Thymus (tissue), 11 donors: ENCODE data around the gene EPHB3. TPM values are rescaled to one million over a fixed set of nuclear protein-coding genes. Genes with fewer than 3 reads are reported as not detected.

Experiments
- DNase-seq, 9 donors: peaks; one replicate each; pipeline ENCODE4 v3.0.0-alpha.2; 2013; ENCODE audit warnings: low spot score in 9 of 9, low read depth in 6 of 9, missing footprints in 1 of 9
- H3K27ac ChIP-seq, 2 donors: one replicate each; pipeline ENCODE4 v1.5.1; 2013; ENCODE audit warnings: control low read depth in 1 of 2, low read depth in 1 of 2, low read length in 1 of 2, mild to moderate bottlenecking in 1 of 2, moderate library complexity in 1 of 2
- H3K27me3 ChIP-seq, 2 donors: one replicate each; pipeline ENCODE4 v1.5.1; 2013; ENCODE audit warnings: low read length in 1 of 2; ENCODE audit not compliant: control insufficient read depth in 2 of 2, insufficient read depth in 1 of 2
- H3K36me3 ChIP-seq, 2 donors: one replicate each; pipeline ENCODE4 v1.5.1; 2013; ENCODE audit warnings: low read length in 1 of 2, mild to moderate bottlenecking in 1 of 2, moderate library complexity in 1 of 2; ENCODE audit not compliant: control insufficient read depth in 2 of 2, insufficient read depth in 2 of 2
- H3K4me1 ChIP-seq, 2 donors: one replicate each; pipeline ENCODE4 v1.5.1; 2013; ENCODE audit warnings: low read length in 2 of 2; ENCODE audit not compliant: control insufficient read depth in 2 of 2, insufficient read depth in 2 of 2
- H3K4me3 ChIP-seq, 2 donors: one replicate each; pipeline ENCODE4 v1.5.1; 2013; ENCODE audit warnings: low read length in 2 of 2, control low read depth in 1 of 2, mild to moderate bottlenecking in 1 of 2
- H3K9me3 ChIP-seq, 2 donors: one replicate each; pipeline ENCODE4 v1.5.1; 2013; ENCODE audit warnings: low read length in 1 of 2, mild to moderate bottlenecking in 1 of 2; ENCODE audit not compliant: control insufficient read depth in 2 of 2, insufficient read depth in 1 of 2
- WGBS: extraction: QIAGEN DNeasy Blood & Tissue Kit; methylation state at CpG from one replicate; pipeline ENCODE4 v1.1.7; 2013; 5-methylcytosine and 5-hydroxymethylcytosine counted together
- polyA plus RNA-seq: library from polyadenylated mRNA; stranded (reverse); fragments of 200-250 nt; gene quantifications from one replicate; pipeline ENCODE4 v1.2.3, GENCODE V29; 2013
- total RNA-seq: library from RNA; stranded (reverse); fragments of 120-200 nt; gene quantifications from one replicate; pipeline ENCODE4 v1.2.4, GENCODE V29; 2013
- donor health status: healthy.

Gene EPHB3
- total and polyA plus RNA-seq, 2 donors: 1.1 to 1.3 TPM

GRCh38 chr3:184542577-184542976 is 19.0 kb upstream of the EPHB3 start:
- H3K4me3 ChIP-seq: no peak overlapping the region
- H3K4me1 ChIP-seq: peaks cover 0 to 4% of the 10 kb centered on the region in 2 donors
- DNase-seq: no peak
- H3K36me3 ChIP-seq: no peaks in the 10 kb centered on the region
- 70% methylated on average over 4 of the region's 4 CpGs for whole genome bisulfite sequencing
- H3K9me3 ChIP-seq: no peaks in the 10 kb centered on the region
- H3K27ac ChIP-seq: no peak overlapping the region
- H3K27me3 ChIP-seq: peaks cover 0 to 40% of the 10 kb centered on the region in 2 donors

GRCh38 chr3:184543256-184543655 is 18.3 kb upstream of the EPHB3 start:
- no peak overlapping the region for H3K4me3 ChIP-seq
- H3K27ac ChIP-seq: no peak overlapping the region
- DNase-seq: no peak
- WGBS: 92% methylated on average over 6 of the region's 6 CpGs
- H3K27me3 ChIP-seq: peaks cover 0 to 40% of the 10 kb centered on the region in 2 donors
- H3K4me1 ChIP-seq: peaks cover 0 to 4% of the 10 kb centered on the region in 2 donors
- H3K36me3 ChIP-seq: no peaks in the 10 kb centered on the region
- no peaks in the 10 kb centered on the region for H3K9me3 ChIP-seq

GRCh38 chr3:184543843-184544512 is 17.6 kb upstream of the EPHB3 start:
- peaks cover 0 to 33% of the 10 kb centered on the region in 2 donors for H3K27me3 ChIP-seq
- no peak overlapping the region for H3K4me3 ChIP-seq
- H3K9me3 ChIP-seq: no peaks in the 10 kb centered on the region
- peak; percentile 51 to 85 (median 67) for DNase-seq
- WGBS: 12% methylated on average over 18 of the region's 18 CpGs
- H3K4me1 ChIP-seq: peaks cover 0 to 4% of the 10 kb centered on the region in 2 donors
- H3K36me3 ChIP-seq: no peaks in the 10 kb centered on the region
- no peak overlapping the region for H3K27ac ChIP-seq

GRCh38 chr3:184544513-184544861 is 17.1 kb upstream of the EPHB3 start:
- Histone ChIP-seq H3K4me3 (no peak overlapping the region), H3K9me3 (no peaks in the 10 kb centered on the region), H3K4me1 (peaks cover 0 to 4% of the 10 kb centered on the region in 2 donors), H3K36me3 (no peaks in the 10 kb centered on the region), H3K27ac (no peak overlapping the region), H3K27me3 (peaks cover 0 to 30% of the 10 kb centered on the region in 2 donors)
- DNase-seq: no peak

GRCh38 chr3:184545769-184546168 is 15.8 kb upstream of the EPHB3 start:
- Histone ChIP-seq H3K4me1 (peaks cover 0 to 4% of the 10 kb centered on the region in 2 donors), H3K4me3 (no peak overlapping the region), H3K9me3 (no peaks in the 10 kb centered on the region), H3K27ac (no peak overlapping the region), H3K36me3 (no peaks in the 10 kb centered on the region), H3K27me3 (peaks cover 0 to 27% of the 10 kb centered on the region in 2 donors)
- WGBS: 91% methylated on average over 3 of the region's 3 CpGs
- no peak for DNase-seq

- Histone ChIP-seq H3K36me3 (no peaks in the 10 kb centered on the region), H3K4me1 (peaks cover 0 to 4% of the 10 kb centered on the region in 2 donors), H3K4me3 (no peak overlapping the region), H3K27me3 (peaks cover 0 to 28% of the 10 kb centered on the region in 2 donors), H3K27ac (no peak overlapping the region), H3K9me3 (no peaks in the 10 kb centered on the region)
- 46% methylated on average over 7 of the region's 7 CpGs for WGBS
- DNase-seq: no peak
These were observed 15.3 kb upstream of the EPHB3 start for GRCh38 chr3:184546252-184546651.

- Histone ChIP-seq H3K9me3 (no peaks in the 10 kb centered on the region), H3K36me3 (no peaks in the 10 kb centered on the region), H3K4me3 (no peak overlapping the region), H3K27me3 (peaks cover 0 to 10% of the 10 kb centered on the region in 2 donors), H3K27ac (no peak overlapping the region), H3K4me1 (no peaks in the 10 kb centered on the region)
- DNase-seq: no peak
- WGBS: 94% methylated on average over 15 of the region's 15 CpGs
These were observed 11.6 kb upstream of the EPHB3 start for GRCh38 chr3:184549796-184550577.

GRCh38 chr3:184551103-184551502 is 10.5 kb upstream of the EPHB3 start:
- no peak for DNase-seq
- 96% methylated on average over 8 of the region's 8 CpGs for WGBS
- H3K27me3 ChIP-seq: peaks cover 0 to 8% of the 10 kb centered on the region in 2 donors
- H3K27ac ChIP-seq: no peak overlapping the region
- H3K4me1 ChIP-seq: no peaks in the 10 kb centered on the region
- no peaks in the 10 kb centered on the region for H3K36me3 ChIP-seq
- H3K4me3 ChIP-seq: no peak overlapping the region
- H3K9me3 ChIP-seq: no peaks in the 10 kb centered on the region

- no peak overlapping the region for H3K4me3 ChIP-seq
- no peaks in the 10 kb centered on the region for H3K9me3 ChIP-seq
- H3K27ac ChIP-seq: no peak overlapping the region
- no peaks in the 10 kb centered on the region for H3K36me3 ChIP-seq
- WGBS: 95% methylated on average over 12 of the region's 12 CpGs
- peaks cover 0 to 8% of the 10 kb centered on the region in 2 donors for H3K27me3 ChIP-seq
- no peak for DNase-seq
- H3K4me1 ChIP-seq: no peaks in the 10 kb centered on the region
These were observed 9.8 kb upstream of the EPHB3 start for GRCh38 chr3:184551614-184552256.
